Measurements from ENCODE around the gene GANAB. TPM values are rescaled to one million over a fixed set of nuclear protein-coding genes. Genes with fewer than 3 reads are reported as not detected.

GANAB gene
- total RNA-seq, 4 donors from 2014 or later, result 76.0 to 118 (median 102) TPM

GRCh38 chr11:62610814-62611704 lies 35.4 kb downstream of the GANAB start:
- peaks cover 39% of the 10 kb centered on the region for H3K4me1 ChIP-seq

GRCh38 chr11:62610403-62610802 lies 36.0 kb downstream of the GANAB start:
- TF ChIP-seq CTCF (IDR thresholded peaks at IDR 0.05) (no peak), POLR2AphosphoS5 (IDR thresholded peaks at IDR 0.05) (no peak), POLR2A (IDR thresholded peaks at IDR 0.05) (no peak)
- H3K4me3 ChIP-seq, result no peak overlapping the region
- no peak overlapping the region for H3K27ac ChIP-seq

More at GRCh38 chr11:62610814-62611704, 35.4 kb downstream of the GANAB start:
- no peak for DNase-seq (ENCODE audit: low spot score in 2 of 2)
- H3K4me3 ChIP-seq, result peak overlapping the region; percentile 88
- peaks cover 39% of the 10 kb centered on the region for H3K36me3 ChIP-seq
- no peaks in the 10 kb centered on the region for H3K27me3 ChIP-seq
- no peaks in the 10 kb centered on the region for H3K9me3 ChIP-seq
- TF ChIP-seq POLR2AphosphoS5 (IDR thresholded peaks at IDR 0.05) (no peak), EP300 (IDR thresholded peaks at IDR 0.05) (no peak), POLR2A (IDR thresholded peaks at IDR 0.05) (no peak), CTCF (IDR thresholded peaks at IDR 0.05) (no peak)
- peak overlapping the region; percentile 94 for H3K27ac ChIP-seq
- WGBS, result 70% methylated on average over 24 of the region's 28 CpGs

GRCh38 chr11:62608776-62609175 lies 37.6 kb downstream of the GANAB start:
- no peak for TF ChIP-seq POLR2AphosphoS5 (IDR thresholded peaks at IDR 0.05)
- no peak for TF ChIP-seq POLR2A (IDR thresholded peaks at IDR 0.05)
- TF ChIP-seq EP300 (IDR thresholded peaks at IDR 0.05), result no peak
- no peak for TF ChIP-seq CTCF (IDR thresholded peaks at IDR 0.05)
- WGBS, result 97% methylated on average over 12 of the region's 12 CpGs
- H3K27me3 ChIP-seq, result no peaks in the 10 kb centered on the region
- H3K4me3 ChIP-seq, result no peak overlapping the region
- no peaks in the 10 kb centered on the region for H3K9me3 ChIP-seq
- H3K27ac ChIP-seq, result no peak overlapping the region
- peaks cover 38% of the 10 kb centered on the region for H3K36me3 ChIP-seq
- H3K4me1 ChIP-seq, result peaks cover 30% of the 10 kb centered on the region
- DNase-seq (ENCODE audit: low spot score in 2 of 2), result no peak

More at GRCh38 chr11:62610403-62610802, 36.0 kb downstream of the GANAB start:
- Histone ChIP-seq H3K27me3 (no peaks in the 10 kb centered on the region), H3K36me3 (peaks cover 38% of the 10 kb centered on the region), H3K4me1 (peaks cover 39% of the 10 kb centered on the region), H3K9me3 (no peaks in the 10 kb centered on the region)
- DNase-seq (ENCODE audit: low spot score in 2 of 2), result no peak
- WGBS, result 96% methylated on average over 5 of the region's 6 CpGs

- H3K36me3 ChIP-seq, result peaks cover 38% of the 10 kb centered on the region
Observed at GRCh38 chr11:62607714-62608113, 38.7 kb downstream of the GANAB start.

More at GRCh38 chr11:62607714-62608113, 38.7 kb downstream of the GANAB start:
- TF ChIP-seq EP300 (IDR thresholded peaks at IDR 0.05) (no peak), CTCF (IDR thresholded peaks at IDR 0.05) (no peak), POLR2A (IDR thresholded peaks at IDR 0.05) (no peak), POLR2AphosphoS5 (IDR thresholded peaks at IDR 0.05) (no peak)
- H3K27ac ChIP-seq, result no peak overlapping the region
- H3K9me3 ChIP-seq, result no peaks in the 10 kb centered on the region
- no peak overlapping the region for H3K4me3 ChIP-seq
- H3K4me1 ChIP-seq, result peaks cover 31% of the 10 kb centered on the region
- no peak for DNase-seq (ENCODE audit: low spot score in 2 of 2)
- no peaks in the 10 kb centered on the region for H3K27me3 ChIP-seq
- WGBS, result 79% methylated on average over 4 of the region's 4 CpGs
